Hematopoietic multipotent progenitor cell treated with erythropoietin and hydrocortisone succinate and interleukin-3 and kit ligand, for 8 days (in vitro differentiated cells): Measurements from ENCODE around the gene NCAPH2.

ENCODE experiments used
- DNase-seq: peaks from one replicate; pipeline ENCODE4 v3.0.0-alpha.2; 2015

The NCAPH2 gene

DNA sequence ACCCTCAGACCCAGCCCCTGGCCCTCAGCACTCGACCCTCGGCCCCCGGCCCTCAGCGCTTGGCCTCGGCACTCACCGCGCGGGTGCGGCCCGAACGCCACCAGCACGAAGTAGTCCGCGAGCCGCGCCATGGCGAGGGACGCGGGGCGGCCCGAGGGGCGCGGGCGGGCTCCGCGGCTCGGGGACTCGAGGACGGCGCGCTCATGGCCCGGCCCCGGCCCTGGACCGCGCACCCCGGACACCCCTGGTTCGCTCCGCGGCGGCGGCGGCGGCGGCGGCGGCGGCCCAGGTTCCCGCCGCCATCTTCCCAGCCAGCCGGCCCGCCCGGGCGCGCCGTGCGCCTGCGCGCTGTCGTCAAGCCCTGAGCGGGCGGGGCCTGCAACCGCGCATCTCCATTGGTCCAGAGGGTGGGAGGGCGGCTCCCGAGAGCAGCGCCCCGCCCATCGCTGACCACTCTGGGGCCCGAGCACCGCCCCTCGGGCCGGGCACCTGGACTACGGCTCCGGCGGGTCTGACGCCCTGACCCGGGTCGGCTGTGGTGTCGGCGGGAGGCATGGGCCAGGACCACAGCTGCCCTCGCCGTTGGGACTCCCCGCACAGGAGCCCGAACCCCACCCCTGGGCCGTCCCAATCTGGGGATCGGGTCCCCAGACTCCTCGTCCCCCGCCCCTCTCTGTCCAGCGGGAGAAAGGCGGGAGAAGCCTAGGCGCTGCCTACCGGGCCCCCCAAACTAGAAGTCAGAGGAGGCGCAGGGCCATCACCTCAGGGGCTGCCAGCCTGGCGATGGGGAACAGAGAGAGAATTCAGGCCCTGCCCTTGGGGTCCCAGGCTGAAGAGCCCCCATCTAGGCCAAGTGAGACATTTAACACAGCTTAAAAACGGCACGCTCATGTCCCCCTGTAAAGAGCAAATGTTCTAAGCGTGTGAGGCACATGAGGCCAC is 33.0 kb upstream of the NCAPH2 start, which contains the start of gene SBF1:
SBF1 (minus strand) TSS at position 326 of the 942 bp plus-strand sequence; CDS start at position 131, 195 bp downstream.
- peak; percentile 82 for DNase-seq

DNA sequence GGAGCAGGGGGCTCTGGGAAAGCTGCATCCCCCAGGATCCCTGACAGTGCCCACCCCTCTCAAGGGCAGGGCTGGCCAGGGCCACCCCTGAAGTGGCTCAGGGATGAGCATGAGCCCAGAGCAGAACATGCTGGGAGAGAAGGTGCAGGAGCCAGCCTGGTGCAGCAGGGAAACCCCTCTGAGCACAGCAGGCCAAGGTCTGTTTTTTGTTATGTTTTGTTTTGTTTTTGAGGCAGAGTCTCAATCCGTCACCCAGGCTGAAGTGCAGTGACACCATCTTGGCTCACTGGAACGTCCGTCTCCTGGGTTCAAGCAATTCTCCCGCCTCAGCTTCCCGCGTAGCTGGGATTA is 32.4 kb upstream of the NCAPH2 start:
- no peak for DNase-seq

DNA sequence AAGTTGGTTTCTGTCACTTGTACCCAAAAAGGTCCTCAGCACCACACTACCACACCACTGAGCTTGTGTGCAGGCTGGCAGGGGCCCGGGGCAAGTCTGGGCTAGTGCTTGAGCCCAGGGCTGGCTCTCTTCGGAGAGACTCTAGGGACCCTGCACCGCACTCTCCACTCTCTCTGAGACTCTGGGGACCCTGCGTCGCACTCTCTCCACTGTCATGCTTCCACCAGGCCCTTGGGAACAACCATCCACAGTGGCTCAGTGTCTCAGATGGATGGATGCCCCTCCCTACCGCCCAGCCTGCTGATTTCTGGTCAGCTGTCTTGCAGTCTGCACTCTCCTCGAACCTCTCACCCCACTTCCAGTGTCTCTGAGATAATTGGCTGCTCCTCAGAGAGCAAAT is 31.2 kb upstream of the NCAPH2 start:
- DNase-seq: no peak

DNA sequence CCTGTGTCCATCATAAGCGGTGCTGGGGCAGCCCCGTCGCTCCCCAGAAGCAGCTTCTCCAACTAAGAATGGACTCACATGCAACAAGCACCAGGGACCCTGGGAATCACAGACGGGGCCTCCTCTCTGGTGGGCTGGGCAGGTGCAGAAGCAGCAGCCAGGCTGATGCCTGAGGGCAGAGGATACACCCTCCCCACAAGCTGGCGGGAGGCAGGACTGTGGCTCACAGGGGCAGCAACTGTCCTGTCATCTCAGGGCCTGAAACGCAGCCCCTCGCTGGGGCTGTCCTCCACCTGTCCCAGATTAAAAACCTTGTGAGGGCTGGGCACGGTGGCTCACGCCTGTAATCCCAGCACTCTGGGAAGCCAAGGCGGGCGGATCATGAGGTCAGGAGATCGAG is 30.1 kb upstream of the NCAPH2 start:
- no peak for DNase-seq

DNA sequence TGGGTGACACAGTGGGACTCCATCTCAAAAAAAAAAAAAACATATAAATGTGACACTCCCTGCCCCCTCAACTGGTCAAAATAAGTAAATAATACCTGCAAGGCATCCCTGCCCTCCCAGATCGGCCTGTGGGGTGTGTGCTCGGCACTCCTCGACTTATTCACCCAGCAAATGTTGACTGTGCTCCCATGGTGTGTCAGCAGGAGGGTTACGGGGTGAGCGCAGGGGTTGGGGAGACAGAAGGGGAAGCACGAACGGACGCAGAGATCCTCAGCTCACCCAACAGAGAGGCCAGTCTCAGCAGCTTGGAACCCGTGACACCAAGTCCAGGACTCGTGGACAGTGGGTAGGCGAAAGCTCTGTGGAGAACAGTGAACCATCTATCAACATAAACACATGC is 28.3 kb upstream of the NCAPH2 start:
- no peak for DNase-seq

DNA sequence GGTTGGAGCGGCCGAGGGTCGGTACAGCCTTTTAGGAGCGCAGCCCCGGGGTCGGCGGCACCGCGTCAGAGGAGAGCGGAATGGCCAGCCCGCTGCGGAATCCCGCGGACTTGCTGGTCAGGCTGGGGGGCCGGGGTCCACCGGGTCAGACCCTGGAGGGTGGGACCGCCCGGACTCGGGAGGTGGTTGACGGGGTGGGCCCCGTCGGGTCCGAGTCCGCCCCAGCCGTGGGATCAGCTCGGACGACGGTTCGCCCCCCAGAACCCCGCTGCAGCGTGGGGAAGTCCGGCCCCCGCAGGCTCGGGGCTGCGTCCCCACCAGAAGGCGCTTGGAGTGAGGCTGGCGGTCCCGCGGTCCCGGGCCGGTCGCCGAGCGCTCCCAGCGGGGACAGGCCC is 27.0 kb upstream of the NCAPH2 start:
- DNase-seq: no peak

DNA sequence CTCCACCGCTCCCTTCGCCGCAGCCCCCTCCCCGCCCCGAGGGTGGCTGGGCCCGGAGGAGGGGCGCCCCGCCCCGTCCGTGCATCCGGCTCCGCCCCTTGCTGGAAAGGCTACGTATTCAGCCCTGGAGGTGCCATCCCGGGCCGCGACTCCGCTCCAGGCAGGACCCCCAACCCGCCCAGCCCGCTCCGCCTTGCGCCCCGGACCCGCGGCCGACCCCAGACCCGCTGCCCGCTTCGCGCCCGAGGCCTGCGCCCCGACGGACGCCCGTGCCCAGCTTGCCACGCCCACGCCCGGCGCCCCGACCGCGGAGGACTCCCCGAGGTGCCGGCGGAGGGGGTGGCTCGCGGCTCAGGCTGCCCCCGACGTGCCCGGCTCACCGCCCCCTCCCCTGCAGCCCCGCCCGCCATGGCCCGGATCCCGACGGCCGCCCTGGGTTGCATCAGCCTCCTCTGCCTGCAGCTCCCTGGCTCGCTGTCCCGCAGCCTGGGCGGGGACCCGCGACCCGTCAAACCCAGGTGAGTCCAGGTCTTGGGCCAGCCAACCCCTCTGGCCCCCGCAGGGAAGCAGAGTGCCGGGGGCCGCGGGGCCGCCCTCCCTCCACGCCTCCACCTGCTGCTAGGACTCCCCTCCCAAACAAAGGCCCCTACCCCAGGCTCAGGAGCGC is 26.5 kb upstream of the NCAPH2 start, which contains the start of gene ADM2:
ADM2 (plus strand) TSS at position 104 of the 667 bp plus-strand sequence; CDS start at position 409, 305 bp downstream.
- no peak for DNase-seq

DNA sequence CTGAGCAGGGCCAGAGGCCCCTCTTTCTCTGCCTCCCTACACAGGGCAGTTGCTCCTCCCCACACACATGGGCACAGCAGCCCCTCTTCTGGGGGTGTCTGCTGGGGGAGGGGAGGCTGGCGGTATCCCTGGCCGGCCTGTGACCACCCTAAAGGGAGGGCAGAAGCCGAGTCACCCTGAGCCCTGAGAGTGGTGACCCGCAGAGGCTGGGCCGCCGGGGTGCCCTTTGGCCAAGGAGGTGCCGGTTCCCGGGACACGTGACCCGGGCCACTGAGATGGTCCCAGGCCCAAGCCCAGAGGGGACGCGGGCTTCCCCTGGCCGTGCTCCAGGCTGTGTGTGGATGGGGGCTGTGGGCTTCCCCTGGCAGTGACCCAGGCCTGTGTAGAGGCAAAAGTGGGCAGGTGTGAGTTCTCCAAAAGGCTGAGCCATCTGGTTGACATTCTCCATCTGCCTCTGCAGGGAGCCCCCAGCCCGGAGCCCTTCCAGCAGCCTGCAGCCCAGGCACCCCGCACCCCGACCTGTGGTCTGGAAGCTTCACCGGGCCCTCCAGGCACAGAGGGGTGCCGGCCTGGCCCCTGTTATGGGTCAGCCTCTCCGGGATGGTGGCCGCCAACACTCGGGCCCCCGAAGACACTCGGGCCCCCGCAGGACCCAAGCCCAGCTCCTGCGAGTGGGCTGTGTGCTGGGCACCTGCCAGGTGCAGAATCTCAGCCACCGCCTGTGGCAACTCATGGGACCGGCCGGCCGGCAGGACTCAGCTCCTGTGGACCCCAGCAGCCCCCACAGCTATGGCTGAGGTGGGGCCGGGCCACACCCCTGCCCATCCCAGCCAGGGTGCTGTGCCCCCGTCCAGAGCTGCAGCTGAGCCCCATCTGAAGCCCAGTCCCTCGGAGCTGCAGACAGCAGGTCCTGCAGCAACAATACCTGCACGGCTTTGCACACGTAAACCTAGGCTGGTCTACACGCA is 25.6 kb upstream of the NCAPH2 start:
- DNase-seq: no peak

DNA sequence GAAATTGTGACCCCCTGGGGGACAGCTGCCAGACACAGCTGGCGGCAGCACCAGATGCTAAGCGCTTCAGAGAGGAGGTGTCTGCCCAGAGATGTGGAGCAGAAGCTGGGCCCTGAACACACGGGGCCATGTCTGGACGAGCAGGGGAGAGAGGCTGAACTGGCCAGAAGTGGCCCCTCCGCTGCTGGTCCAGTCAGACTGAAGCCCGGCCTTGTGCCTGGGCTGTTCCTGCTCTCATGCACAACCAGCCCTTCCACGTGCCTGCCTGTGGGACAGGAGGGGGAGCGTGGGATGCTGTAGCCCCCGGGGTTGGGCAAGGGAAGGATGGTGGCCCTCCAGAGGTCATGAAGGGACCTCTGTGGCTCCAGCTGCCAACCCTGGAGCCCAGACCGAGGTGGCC is 24.9 kb upstream of the NCAPH2 start:
- no peak for DNase-seq

DNA sequence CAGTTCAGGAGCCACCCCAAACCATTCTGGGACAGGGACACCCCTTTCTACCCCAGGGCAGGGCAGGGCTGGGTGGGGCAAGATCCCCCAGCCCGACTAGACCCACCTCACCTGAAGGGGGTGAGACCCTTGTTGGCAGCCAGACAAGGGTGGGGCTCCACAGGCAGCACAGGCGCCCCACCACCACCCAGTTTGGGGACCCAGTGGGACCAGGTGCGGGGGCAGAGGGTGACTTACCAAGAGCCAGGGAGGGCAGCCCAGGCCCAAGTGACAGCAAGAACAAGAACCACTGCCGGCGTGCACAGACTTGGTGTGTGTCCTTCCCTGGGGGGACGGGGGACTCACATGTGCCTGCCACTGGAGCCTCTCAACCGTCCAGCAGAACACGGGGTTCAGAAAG is 24.5 kb upstream of the NCAPH2 start:
- no peak for DNase-seq

DNA sequence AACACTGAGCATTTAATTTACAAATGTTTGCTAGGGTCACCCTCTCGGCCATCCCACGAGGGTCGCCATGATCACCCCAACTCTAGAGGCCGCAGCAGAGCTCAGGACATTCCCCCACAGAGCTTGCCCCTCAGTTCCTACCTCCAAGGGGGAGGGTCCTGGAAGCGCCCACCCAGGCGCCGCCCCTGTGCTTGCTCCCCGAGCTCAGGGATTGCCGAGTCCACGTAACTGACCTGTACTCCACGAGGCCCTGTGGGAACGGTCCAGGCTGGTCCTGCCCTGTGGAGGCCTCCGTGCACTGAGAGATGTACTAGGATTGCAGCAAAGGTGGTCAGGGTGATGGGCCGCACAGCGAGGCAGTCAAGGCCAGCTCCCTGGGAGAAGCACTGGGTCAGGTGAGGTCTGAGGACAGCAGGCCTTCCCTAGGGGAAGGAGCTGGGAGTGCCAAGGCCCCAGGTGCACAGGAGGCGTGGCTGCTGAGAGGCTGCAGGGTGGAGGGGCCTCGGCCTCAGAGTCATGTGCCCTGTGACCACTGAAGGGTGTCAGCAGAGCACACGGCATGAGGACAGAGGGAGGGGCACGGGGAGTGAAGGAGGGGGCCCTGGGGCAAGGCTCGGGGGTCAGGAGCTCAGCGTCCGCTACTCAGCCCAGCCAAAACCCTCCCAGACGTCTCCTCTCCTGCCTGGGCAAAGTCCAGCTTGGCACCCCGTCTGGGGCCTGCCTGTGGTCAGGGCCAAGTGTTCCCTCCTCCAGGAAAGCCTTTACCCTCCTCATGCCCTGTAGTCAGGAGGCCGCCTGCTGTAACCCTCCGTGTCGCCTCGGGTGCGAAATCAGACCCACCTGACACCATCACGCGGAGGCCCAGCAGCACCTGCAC is 23.8 kb upstream of the NCAPH2 start:
- no peak for DNase-seq

DNA sequence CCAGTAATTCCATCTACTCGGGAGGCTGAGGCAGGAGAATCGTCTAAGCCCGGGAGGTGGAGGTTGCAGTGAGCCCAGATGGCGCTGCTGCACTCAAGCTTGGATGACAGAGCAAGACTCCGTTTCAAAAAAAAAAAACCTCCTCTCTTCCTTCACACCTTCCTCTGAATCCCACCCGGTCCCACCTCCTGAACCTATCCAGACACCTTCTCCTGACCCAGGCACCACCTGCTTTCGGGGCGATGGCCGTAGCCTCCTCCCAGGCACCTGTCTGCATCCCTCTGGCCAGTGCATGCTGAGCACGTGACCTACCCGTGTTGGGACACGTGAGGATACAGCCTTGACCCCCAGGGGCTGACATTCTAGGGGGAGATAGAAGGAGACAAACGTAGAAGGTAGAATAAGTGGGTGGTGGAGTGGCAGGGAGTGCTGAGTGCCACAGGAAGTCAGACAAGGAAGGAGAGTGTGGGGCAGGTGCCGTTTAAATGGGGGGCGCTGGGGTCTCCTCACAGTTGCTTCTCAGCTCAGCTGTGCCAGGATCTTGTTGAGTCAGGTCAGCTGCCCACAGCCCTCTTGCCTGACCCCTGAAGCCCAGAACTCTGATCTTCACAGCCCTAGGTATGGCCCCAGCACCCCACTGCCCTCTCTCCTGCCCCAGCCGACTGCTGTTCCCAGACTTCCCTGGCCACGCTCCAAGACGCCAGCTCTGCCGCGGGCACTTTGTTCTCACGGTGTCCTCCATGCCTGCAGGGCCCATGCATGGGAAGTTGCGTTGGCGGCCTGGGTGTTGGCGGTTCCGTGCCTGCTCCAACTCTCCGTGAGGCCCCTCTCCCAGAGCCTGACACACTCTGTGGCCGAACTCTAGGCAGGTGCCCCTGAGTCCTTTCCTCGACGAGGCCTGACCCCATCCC is 22.5 kb upstream of the NCAPH2 start:
- DNase-seq: no peak

DNA sequence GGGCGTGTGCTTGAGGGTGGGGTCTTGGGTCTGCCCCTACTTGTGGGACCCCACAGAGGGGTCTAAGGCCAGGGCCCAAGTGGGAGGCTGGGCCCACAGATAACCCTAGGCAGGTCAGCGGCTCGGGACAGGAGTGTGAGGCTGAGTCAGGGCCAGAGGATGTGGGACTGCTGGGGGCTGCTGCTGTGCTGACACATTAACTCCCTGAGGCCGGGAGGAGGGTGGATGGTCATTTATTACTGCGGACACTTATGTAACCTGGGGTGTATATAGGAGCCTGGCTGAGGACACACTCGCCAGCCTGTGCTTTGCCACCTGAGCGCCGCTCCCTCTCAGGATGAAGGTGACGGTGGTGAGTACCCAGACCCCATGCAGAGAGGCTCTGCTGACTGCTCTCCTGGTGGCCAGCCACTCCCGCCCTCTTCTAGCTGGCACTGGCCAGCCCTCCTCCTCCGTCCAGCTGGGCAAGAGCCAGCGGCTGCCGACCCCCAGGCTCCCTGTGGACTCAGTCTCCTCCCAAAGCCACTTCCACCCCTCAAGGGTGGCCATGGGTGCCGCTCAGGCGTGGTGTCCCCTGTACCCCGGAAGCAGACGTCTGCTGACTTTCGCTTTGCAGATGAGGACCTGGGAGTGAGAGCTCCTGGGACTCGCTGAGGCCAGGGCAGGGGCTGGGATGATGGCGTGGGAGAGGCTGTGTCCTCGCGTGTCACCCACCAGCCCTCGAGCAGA is 21.3 kb upstream of the NCAPH2 start, which contains the start of gene MIOX:
MIOX (plus strand) TSS at position 299 of the 729 bp plus-strand sequence; CDS start at position 338, 39 bp downstream.
- DNase-seq: no peak

DNA sequence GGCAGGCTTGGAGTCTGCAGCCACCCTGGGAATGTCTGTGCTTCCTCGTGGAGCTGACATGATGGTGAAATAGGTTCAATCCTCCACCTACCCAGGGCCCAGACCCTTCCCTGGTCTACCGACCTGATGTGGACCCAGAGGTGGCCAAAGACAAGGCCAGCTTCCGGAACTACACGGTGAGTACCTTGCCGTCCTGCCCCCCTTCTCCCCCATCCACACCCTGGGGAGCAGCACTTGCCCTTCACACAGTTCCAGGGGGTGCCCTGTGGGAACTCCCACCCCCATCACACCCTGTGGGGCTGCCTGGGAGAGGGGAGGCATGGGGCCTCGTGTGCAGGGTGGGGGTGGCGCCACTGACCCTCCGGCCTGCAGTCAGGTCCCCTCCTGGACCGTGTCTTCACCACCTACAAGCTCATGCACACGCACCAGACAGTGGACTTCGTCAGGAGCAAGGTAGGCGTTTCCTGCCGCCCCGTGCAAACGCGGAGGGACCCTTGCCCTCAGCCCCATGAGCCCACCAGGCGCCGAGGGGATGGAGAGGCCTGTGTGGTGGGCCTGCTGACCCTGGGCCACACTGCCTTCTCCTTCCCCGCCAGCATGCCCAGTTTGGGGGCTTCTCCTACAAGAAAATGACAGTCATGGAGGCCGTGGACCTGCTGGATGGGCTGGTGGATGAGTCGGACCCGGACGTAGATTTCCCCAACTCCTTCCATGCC is 20.6 kb upstream of the NCAPH2 start:
- DNase-seq: no peak

DNA sequence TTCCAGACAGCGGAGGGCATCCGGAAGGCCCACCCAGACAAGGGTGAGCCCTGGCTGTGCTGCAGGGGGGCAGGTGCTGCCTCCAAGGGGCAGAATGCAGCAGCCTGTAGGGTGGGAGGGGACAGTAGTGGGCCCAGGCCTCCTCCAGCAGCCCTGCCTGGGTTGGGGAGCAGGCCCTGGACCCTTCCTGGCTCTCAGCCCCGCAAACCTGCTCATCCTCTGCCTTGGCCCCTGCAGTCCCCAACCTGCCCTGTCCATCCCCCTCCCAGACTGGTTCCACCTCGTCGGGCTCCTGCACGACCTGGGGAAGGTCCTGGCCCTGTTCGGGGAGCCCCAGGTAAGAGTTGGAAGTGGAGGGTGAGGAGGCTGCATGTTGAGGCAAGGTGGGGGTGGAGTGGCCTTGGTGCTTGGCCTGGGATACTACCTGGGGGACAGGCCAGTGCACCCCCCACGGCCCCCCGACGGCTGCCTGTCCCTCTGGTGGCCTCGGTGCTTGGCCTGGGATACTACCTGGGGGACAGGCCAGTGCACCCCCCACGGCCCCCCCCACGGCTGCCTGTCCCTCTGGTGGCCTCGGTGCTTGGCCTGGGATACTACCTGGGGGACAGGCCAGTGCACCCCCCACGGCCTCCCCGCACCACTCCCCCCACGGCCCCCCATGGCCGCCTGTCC is 19.9 kb upstream of the NCAPH2 start:
- DNase-seq: no peak

DNA sequence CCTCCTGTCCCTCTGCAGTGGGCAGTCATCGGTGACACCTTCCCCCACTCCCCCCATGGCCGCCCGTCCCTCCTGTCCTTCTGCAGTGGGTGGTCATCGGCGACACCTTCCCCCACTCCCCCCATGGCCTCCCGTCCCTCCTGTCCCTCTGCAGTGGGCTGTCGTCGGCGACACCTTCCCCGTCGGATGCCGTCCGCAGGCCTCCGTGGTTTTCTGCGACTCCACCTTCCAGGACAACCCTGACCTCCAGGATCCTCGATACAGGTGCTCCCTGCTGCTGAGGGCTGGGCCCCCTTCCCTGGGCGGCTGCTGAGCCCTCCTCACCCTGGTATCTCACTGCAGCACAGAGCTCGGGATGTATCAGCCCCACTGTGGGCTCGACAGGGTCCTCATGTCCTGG is 19.1 kb upstream of the NCAPH2 start:
- no peak for DNase-seq

DNA sequence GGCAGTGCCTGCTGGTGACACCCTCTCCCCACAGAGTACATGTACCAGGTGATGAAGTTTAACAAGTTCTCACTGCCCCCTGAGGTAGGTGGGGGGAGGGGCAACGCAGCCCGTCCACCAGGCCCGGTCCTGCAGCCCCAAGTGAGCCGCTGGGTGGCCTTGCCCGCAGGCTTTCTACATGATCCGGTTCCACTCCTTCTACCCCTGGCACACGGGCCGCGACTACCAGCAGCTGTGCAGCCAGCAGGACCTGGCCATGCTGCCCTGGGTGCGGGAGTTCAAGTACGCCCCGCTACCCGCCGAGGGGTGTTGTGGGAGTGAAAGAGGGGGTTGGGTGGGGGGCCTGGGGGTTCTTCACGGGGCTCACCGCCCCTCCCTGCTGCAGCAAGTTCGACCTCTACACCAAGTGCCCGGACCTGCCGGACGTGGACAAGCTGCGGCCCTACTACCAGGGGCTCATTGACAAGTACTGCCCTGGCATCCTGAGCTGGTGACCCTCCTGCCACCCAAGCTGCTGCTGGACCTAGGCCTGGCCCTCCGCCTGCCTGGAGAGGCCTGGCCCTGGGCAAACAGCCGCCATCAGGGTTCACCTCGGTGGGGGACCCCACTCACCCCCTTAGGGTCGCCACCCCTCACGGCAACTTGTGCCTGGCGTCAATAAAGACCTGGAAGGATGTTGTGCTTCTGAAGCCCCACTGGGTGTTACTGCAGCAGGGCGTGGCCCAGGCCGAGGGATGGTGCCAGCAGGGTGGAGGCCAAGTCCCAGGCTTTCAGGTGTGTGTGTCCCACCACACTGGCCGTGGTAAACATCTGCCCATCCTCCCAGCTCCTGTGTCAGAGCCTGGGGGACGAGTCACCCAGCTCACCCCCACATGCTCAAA is 18.4 kb upstream of the NCAPH2 start:
- no peak for DNase-seq
